A673 (cell line): ENCODE data around the gene KCNQ1. TPM values are rescaled to one million over a fixed set of nuclear protein-coding genes. Genes with fewer than 3 reads are reported as not detected.
"Not testable (repeated sequence)": the region's sequence is repeated elsewhere in the genome, so short reads cannot be mapped to it uniquely, and the experiment has no call there.

Experiments
- BruUV-seq: library from RNA; stranded (reverse); fragments of 400-500 nt; replicated peaks from 2 replicates; lab custom pipeline; 2021; lab: Mats Ljungman, UMichigan
- CTCF ChIA-PET: fragments of 300-600 bp; sonication (Branson Sonifier 250); formaldehyde crosslinking; loops from one replicate; lab custom pipeline; 2022; ENCODE audit warnings: antibody characterized with exemption; lab: Charles Lee
- POLR2A ChIA-PET: fragments of 300-600 bp; sonication (Branson Sonifier 250); formaldehyde crosslinking; loops from one replicate; lab custom pipeline; 2022; ENCODE audit warnings: antibody characterized with exemption; ENCODE audit not compliant: low non-redundant PET; lab: Charles Lee
- DNase-seq: peaks from one replicate; pipeline ENCODE4 v3.0.0-alpha.2; 2015; ENCODE audit warnings: low spot score
- H3K27ac ChIP-seq: fragments of 200-600 bp; sonication (generic); 2 replicates; pipeline ENCODE4 v1.5.1; 2016; ENCODE audit warnings: mixed run types, low read depth, mild to moderate bottlenecking, mixed read lengths, antibody characterized with exemption, low read length; ENCODE audit not compliant: poor library complexity, severe bottlenecking
- H3K27me3 ChIP-seq: fragments of 200-600 bp; sonication (generic); replicated peaks from 2 replicates; pipeline ENCODE4 v1.6.1; 2017; ENCODE audit warnings: mixed run types, low read depth, mild to moderate bottlenecking, mixed read lengths, antibody characterized with exemption, low read length; ENCODE audit not compliant: insufficient read depth, poor library complexity
- H3K36me3 ChIP-seq: fragments of 200-600 bp; sonication (generic); 2 replicates; pipeline ENCODE4 v1.6.1; 2016; ENCODE audit warnings: mixed run types, mild to moderate bottlenecking, mixed read lengths, antibody characterized with exemption, low read length; ENCODE audit not compliant: insufficient read depth, poor library complexity, severe bottlenecking
- H3K4me1 ChIP-seq: fragments of 200-600 bp; sonication (generic); 2 replicates; pipeline ENCODE4 v1.6.1; 2017; ENCODE audit warnings: mixed run types, mild to moderate bottlenecking, mixed read lengths, antibody characterized with exemption, low read length; ENCODE audit not compliant: insufficient read depth, poor library complexity, severe bottlenecking
- H3K4me3 ChIP-seq: fragments of 200-600 bp; sonication (generic); 2 replicates; pipeline ENCODE4 v1.5.1; 2016; ENCODE audit warnings: low read depth, mixed run types, mild to moderate bottlenecking, mixed read lengths, low read length; ENCODE audit not compliant: poor library complexity, severe bottlenecking
- H3K9me3 ChIP-seq: fragments of 200-600 bp; sonication (generic); 2 replicates; pipeline ENCODE4 v1.6.1; 2016; ENCODE audit warnings: mixed run types, low read depth, mild to moderate bottlenecking, mixed read lengths, antibody characterized with exemption, low read length; ENCODE audit not compliant: poor library complexity, severe bottlenecking
- EZH2 ChIP-seq: fragments of 200-600 bp; sonication (generic); IDR thresholded peaks from 2 replicates; pipeline ENCODE4 v1.6.1; 2017; ENCODE audit warnings: borderline replicate concordance, low read depth, mild to moderate bottlenecking, mixed read lengths, antibody characterized with exemption, low read length; ENCODE audit not compliant: poor library complexity, severe bottlenecking
- intact Hi-C: fragments of 100-400 bp; cut with micrococcal nuclease; formaldehyde crosslinking; loops from one replicate; pipeline ENCODE4 v1.10.0; 2022; ENCODE audit not compliant: unreplicated experiment
- total RNA-seq: library from RNA; stranded (reverse); gene quantifications from 2 replicates; pipeline ENCODE4 v1.2.3, GENCODE V29; 2021
- TF ChIP-seq, protein P1 (sequence below): fragments of 300-800, 200-600 bp; sonication (generic); conservative IDR thresholded peaks from 2 replicates; pipeline ENCODE4 v1.5.1; 2017; ENCODE audit warnings: low read depth, mild to moderate bottlenecking, antibody characterized with exemption, low read length, moderate library complexity, mixed read lengths

The KCNQ1 gene
- total RNA-seq, 1 experiment from 2014 or later = not detected

DNA sequence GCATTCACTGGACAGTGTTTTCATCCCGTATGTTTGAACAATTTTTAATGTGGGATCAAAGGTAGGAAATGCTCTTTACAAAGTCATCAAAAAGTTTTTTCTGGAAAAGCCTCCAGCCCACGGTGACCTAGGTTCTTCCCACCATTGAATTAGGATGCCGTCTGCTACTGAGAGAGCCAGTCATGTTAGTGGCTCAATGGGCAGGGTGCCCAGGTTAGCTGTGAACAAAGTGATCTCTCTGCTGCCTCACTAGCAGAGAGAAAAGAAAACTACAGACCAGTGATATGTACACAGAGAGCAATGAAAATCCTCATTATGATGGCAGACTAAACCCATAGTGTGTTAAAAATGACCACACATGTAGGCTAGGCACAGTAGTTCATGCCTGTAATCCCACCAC, 32.4 kb downstream of the KCNQ1 start:
- POLR2A ChIA-PET = no interaction called here
- intact Hi-C loops = no loop called here
- no TSS peak for BruUV-seq
- no peaks in the 10 kb centered on the region for H3K9me3 ChIP-seq
- peaks cover under 1% of the 10 kb centered on the region for H3K27me3 ChIP-seq
- no peaks in the 10 kb centered on the region for H3K4me1 ChIP-seq
- no peak for DNase-seq
- no peak for TF ChIP-seq EZH2
- TF ChIP-seq, protein P1, sequence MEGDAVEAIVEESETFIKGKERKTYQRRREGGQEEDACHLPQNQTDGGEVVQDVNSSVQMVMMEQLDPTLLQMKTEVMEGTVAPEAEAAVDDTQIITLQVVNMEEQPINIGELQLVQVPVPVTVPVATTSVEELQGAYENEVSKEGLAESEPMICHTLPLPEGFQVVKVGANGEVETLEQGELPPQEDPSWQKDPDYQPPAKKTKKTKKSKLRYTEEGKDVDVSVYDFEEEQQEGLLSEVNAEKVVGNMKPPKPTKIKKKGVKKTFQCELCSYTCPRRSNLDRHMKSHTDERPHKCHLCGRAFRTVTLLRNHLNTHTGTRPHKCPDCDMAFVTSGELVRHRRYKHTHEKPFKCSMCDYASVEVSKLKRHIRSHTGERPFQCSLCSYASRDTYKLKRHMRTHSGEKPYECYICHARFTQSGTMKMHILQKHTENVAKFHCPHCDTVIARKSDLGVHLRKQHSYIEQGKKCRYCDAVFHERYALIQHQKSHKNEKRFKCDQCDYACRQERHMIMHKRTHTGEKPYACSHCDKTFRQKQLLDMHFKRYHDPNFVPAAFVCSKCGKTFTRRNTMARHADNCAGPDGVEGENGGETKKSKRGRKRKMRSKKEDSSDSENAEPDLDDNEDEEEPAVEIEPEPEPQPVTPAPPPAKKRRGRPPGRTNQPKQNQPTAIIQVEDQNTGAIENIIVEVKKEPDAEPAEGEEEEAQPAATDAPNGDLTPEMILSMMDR = no peak
- H3K36me3 ChIP-seq = no peaks in the 10 kb centered on the region
- CTCF ChIA-PET = no interaction called here
- no peak overlapping the region for H3K27ac ChIP-seq
- H3K4me3 ChIP-seq = no peak overlapping the region

DNA sequence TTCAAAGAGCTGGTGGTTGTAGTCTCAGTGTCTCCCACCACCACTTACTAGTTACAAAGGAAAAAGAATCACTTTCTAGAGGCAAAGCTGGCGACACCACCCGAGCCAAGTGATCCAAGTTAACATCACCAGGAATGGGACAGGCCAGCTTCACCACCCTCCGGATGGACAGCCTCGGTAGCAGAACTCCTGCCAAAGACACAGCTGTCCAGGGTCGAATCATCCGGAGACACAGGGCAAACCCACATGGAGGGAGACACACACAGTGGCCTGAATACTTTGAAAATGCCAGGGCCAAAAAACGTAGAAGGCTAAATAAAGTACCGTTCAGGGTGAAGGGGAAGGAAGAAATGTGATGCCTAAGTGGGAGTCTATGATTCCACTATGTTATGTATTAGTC, 33.1 kb downstream of the KCNQ1 start:
- peaks cover 5% of the 10 kb centered on the region for H3K27me3 ChIP-seq

DNA sequence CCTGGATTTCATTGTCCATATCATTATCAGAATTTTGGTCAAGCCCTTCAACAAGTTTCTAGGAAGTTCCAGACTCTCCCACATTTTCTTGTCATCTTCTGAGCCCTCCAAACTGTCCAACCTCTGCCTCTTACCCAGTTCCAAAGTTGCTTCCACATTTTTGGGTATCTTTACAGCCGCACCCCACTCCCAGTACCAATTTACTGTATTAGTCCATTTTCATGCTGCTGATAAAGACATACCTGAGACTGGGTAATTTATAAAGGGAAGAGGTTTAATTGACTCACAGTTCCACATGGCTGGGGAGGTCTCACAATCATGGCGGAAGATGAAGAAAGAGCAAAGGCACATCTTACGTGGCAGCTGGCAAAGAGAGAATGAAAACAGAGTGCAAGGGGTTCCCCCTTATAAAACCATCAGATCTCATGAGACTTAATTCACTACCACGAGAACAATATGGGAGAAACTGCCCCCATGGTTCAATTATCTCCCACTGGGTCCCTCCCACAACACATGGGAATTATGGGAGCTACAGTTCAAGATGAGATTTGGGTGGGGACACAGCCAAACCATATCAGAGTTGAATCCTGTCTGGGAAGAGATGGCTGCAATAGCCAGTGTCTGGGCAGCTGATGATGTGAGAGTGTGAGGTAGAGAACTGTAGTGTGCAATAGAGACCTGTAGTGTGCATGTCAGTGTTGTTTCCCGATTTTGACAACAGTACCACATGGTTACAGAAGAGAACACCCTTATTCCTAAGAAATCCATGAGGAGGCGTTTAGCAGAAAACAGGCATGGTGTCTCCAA, 35.5 kb downstream of the KCNQ1 start:
- CTCF ChIA-PET, H3K9me3 ChIP-seq, H3K27ac ChIP-seq, H3K4me1 ChIP-seq, H3K27me3 ChIP-seq, POLR2A ChIA-PET, H3K36me3 ChIP-seq, intact Hi-C loops, DNase-seq, H3K4me3 ChIP-seq, BruUV-seq: not testable (repeated sequence)

More for the DNA sequence above, 33.1 kb downstream of the KCNQ1 start:
- no peaks in the 10 kb centered on the region for H3K4me1 ChIP-seq
- H3K9me3 ChIP-seq = no peaks in the 10 kb centered on the region
- ChIA-PET CTCF (no interaction called here), POLR2A (no interaction called here)
- intact Hi-C loops = no loop called here
- no peak overlapping the region for H3K4me3 ChIP-seq
- H3K36me3 ChIP-seq = no peaks in the 10 kb centered on the region
- no TSS peak for BruUV-seq
- DNase-seq = no peak
- no peak overlapping the region for H3K27ac ChIP-seq
- no peak for TF ChIP-seq EZH2
- TF ChIP-seq, protein P1 = no peak

DNA sequence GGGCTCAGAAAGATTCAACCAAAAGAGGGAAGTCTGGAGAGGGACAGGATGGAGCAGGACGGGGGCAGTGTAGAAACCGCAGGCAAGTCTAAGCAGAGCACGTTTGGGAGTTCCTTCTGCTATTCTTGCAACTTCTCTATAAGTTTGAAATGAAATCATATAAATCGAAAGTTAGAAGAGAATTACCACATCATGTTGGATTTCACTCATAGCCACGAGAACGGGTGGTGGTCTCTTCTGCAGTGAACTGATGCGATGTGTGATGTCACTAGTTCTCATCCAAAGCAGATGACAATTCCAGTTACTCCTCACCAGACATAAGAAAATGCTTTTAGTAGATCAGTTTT, 36.0 kb downstream of the KCNQ1 start:
- Histone ChIP-seq H3K9me3 (no peaks in the 10 kb centered on the region), H3K27me3 (peaks cover 5% of the 10 kb centered on the region), H3K4me1 (no peaks in the 10 kb centered on the region), H3K27ac (no peak overlapping the region), H3K36me3 (no peaks in the 10 kb centered on the region), H3K4me3 (no peak overlapping the region)
- intact Hi-C loops = no loop called here
- no peak for TF ChIP-seq EZH2
- TF ChIP-seq, protein P1 = no peak
- DNase-seq = no peak
- ChIA-PET POLR2A (no interaction called here), CTCF (no interaction called here)
- BruUV-seq = no TSS peak
